ENCODE data around the gene EFL1. TPM values are rescaled to one million over a fixed set of nuclear protein-coding genes. Genes with fewer than 3 reads are reported as not detected.
A peak's percentile ranks its signal among the peaks of the same experiment; 100 is the strongest.
"Not testable (repeated sequence)": the region's sequence is repeated elsewhere in the genome, so short reads cannot be mapped to it uniquely, and the experiment has no call there.

EFL1 gene
- total and polyA plus RNA-seq, 9 of the 15 experiments (the other 6 are each of a cell fraction or from before 2014, with no cell fraction given) = 4.8 to 32.5 (median 16.9) TPM

DNA sequence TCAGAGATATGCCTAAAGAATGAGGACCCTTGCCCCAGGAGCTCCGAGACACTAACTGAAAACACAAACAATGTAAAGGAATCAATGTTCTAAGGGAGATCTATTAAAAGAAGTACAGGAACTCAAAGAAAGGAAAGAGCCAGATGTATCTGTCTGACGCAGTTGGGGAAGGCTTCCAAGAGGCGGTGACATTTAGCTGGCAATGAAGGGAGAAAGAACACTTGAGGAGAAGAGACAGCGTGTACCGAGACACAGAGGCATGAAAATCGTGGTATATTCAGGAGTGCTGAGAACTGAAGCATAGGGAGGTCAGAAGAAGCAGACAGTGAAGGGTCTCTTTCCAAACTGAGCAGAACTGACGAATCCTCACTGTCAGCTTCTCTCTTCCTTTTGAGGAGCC, 66.7 kb downstream of the EFL1 start:
- intact Hi-C loops (cut with micrococcal nuclease) = not testable (repeated sequence)

DNA sequence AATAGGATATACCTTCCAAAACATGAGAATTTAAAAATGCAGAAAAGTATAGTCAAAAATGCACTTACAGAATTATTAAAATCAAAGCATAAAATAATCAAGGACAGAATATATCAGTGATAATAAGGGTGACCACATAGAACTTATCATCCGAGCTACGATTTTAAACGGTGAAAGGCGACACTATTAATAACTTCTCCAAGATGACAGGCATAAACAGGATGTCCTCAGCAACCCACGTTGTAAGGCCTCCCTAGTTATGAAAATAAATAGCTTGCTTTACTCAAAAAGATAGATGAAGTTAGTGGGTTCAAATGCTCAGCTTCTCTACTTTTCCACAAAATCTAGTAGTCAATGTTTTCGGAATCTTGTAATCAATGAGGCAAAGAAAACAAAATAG, 68.0 kb downstream of the EFL1 start:
- in situ Hi-C loops (cut with MboI) = loop anchor here (5.0 to 10.0 kb wide), 2 partner anchors 710 to 1953 kb away; no protein-coding TSS in a partner anchor
- H3K79me2 ChIP-seq (ENCODE audit: control insufficient read depth, insufficient read depth, low read length); H3K4me2 ChIP-seq (ENCODE audit: insufficient read depth, low read length); H3K4me1 ChIP-seq (replicated peaks in 1 of 2; ENCODE audit: control insufficient read depth in 2 of 2, insufficient read depth in 2 of 2, low read length in 2 of 2); H3K9me1 ChIP-seq (ENCODE audit: control insufficient read depth, insufficient read depth, low read length); H3K9me3 ChIP-seq (replicated peaks; ENCODE audit: control insufficient read depth, insufficient read depth, low read depth, low read length); BruUV-seq (replicated peaks); H3K36me3 ChIP-seq (ENCODE audit: control insufficient read depth, insufficient read depth, low read length); FAIRE-seq; H3K27ac ChIP-seq (ENCODE audit: extremely low read depth, low read depth, low read length); H2AFZ ChIP-seq (ENCODE audit: low read depth, low read length); intact Hi-C loops (cut with micrococcal nuclease); H4K20me1 ChIP-seq (replicated peaks; ENCODE audit: control insufficient read depth, insufficient read depth, low read length); ATAC-seq; H3K4me3 ChIP-seq; CTCF ChIA-PET (ENCODE audit: low intra/inter-chr PET ratio); H3K27me3 ChIP-seq (ENCODE audit: control insufficient read depth in 2 of 2, insufficient read depth in 2 of 2, low read length in 2 of 2); POLR2A ChIA-PET; DNase-seq (ENCODE audit: extremely low read depth in 1 of 4, low spot score in 3 of 4); H3K9ac ChIP-seq (ENCODE audit: insufficient read depth in 1 of 2, low read depth in 2 of 2, low read length in 2 of 2): not testable (repeated sequence)
- 69% methylated on average over 6 of the region's 6 CpGs for WGBS (ENCODE audit: insufficient coverage, low coverage, missing lambda C conversion rate)

More for the DNA sequence above, 66.7 kb downstream of the EFL1 start:
- POLR2A ChIA-PET; H3K27ac ChIP-seq (ENCODE audit: extremely low read depth, low read depth, low read length); H4K20me1 ChIP-seq (replicated peaks; ENCODE audit: control insufficient read depth, insufficient read depth, low read length); H3K4me2 ChIP-seq (ENCODE audit: insufficient read depth, low read length); H2AFZ ChIP-seq (ENCODE audit: low read depth, low read length); H3K9ac ChIP-seq (ENCODE audit: insufficient read depth in 1 of 2, low read depth in 2 of 2, low read length in 2 of 2); H3K36me3 ChIP-seq (ENCODE audit: control insufficient read depth, insufficient read depth, low read length); H3K9me1 ChIP-seq (ENCODE audit: control insufficient read depth, insufficient read depth, low read length); H3K9me3 ChIP-seq (replicated peaks; ENCODE audit: control insufficient read depth, insufficient read depth, low read depth, low read length); FAIRE-seq; BruUV-seq (replicated peaks); H3K27me3 ChIP-seq (ENCODE audit: control insufficient read depth in 2 of 2, insufficient read depth in 2 of 2, low read length in 2 of 2); H3K79me2 ChIP-seq (ENCODE audit: control insufficient read depth, insufficient read depth, low read length); H3K4me1 ChIP-seq (replicated peaks in 1 of 2; ENCODE audit: control insufficient read depth in 2 of 2, insufficient read depth in 2 of 2, low read length in 2 of 2); DNase-seq (ENCODE audit: extremely low read depth in 1 of 4, low spot score in 3 of 4); ATAC-seq; H3K4me3 ChIP-seq; CTCF ChIA-PET (ENCODE audit: low intra/inter-chr PET ratio): not testable (repeated sequence)
- WGBS (ENCODE audit: insufficient coverage, low coverage, missing lambda C conversion rate) = 73% methylated on average over 6 of the region's 7 CpGs
- TF ChIP-seq ZFP36 (IDR thresholded peaks at IDR 0.05; ENCODE audit: low read depth, low read length, partially characterized antibody) = peak; percentile 24
- in situ Hi-C loops (cut with MboI) = loop anchor here (10.0 kb wide), 1 partner anchor 711 kb away; no protein-coding TSS in a partner anchor

DNA sequence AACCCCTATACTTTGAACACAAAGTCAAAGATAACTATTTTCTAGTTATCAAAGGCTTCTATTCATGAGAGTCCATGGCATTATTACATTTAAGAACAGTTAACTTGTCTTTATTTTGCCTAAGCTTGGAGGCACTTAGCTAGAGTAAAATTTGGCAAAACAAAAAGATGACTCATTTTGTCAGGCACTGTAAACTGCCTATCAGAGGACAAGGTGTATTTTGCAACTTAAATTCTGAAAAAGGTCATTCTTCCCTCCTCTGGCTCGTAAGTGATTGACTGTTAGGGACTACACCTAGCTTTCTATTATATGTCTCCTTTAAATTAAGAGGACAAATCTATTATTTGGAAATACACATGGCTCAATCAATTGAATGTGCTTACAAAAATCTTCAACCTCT, 69.1 kb downstream of the EFL1 start:
- intact Hi-C loops (cut with micrococcal nuclease); H3K9ac ChIP-seq (ENCODE audit: insufficient read depth in 1 of 2, low read depth in 2 of 2, low read length in 2 of 2); H4K20me1 ChIP-seq (replicated peaks; ENCODE audit: control insufficient read depth, insufficient read depth, low read length); BruUV-seq (replicated peaks); FAIRE-seq; POLR2A ChIA-PET; H3K9me3 ChIP-seq (replicated peaks; ENCODE audit: control insufficient read depth, insufficient read depth, low read depth, low read length); H2AFZ ChIP-seq (ENCODE audit: low read depth, low read length); H3K4me1 ChIP-seq (replicated peaks in 1 of 2; ENCODE audit: control insufficient read depth in 2 of 2, insufficient read depth in 2 of 2, low read length in 2 of 2); H3K27ac ChIP-seq (ENCODE audit: extremely low read depth, low read depth, low read length); H3K4me3 ChIP-seq; CTCF ChIA-PET (ENCODE audit: low intra/inter-chr PET ratio); H3K4me2 ChIP-seq (ENCODE audit: insufficient read depth, low read length); H3K79me2 ChIP-seq (ENCODE audit: control insufficient read depth, insufficient read depth, low read length); H3K9me1 ChIP-seq (ENCODE audit: control insufficient read depth, insufficient read depth, low read length); H3K27me3 ChIP-seq (ENCODE audit: control insufficient read depth in 2 of 2, insufficient read depth in 2 of 2, low read length in 2 of 2); DNase-seq (ENCODE audit: extremely low read depth in 1 of 4, low spot score in 3 of 4); H3K36me3 ChIP-seq (ENCODE audit: control insufficient read depth, insufficient read depth, low read length): not testable (repeated sequence)
- in situ Hi-C loops (cut with MboI) = loop anchor here (5.0 to 10.0 kb wide), 2 partner anchors 709 to 1954 kb away; no protein-coding TSS in a partner anchor
- no CpG with 5 or more reads among the region's 1 CpG for WGBS (ENCODE audit: insufficient coverage, low coverage, missing lambda C conversion rate)
- peak; percentile 62 for ATAC-seq

DNA sequence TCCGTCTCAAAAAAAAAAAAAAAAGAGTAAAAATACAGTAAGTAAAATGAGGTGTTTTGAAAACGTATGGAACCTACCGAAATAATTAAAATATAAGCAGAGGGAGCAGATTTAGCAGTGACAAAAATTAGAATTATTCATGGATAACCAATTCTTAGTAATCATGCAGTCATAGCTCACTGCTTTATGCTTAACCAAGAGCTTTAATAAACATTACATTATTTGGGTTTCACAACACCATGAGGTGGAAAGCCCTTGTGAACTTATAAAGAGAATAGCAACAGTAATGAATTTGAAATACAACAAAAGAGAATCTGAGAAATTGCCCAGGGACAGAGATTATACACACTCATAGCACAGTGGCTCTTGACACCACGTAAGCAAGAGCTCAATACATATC, 70.1 kb downstream of the EFL1 start:
- WGBS (ENCODE audit: insufficient coverage, low coverage, missing lambda C conversion rate) = 31% methylated on average over 2 of the region's 4 CpGs
- H2AFZ ChIP-seq (ENCODE audit: low read depth, low read length); H3K36me3 ChIP-seq (ENCODE audit: control insufficient read depth, insufficient read depth, low read length); DNase-seq (ENCODE audit: extremely low read depth in 1 of 4, low spot score in 3 of 4); H3K4me1 ChIP-seq (replicated peaks in 1 of 2; ENCODE audit: control insufficient read depth in 2 of 2, insufficient read depth in 2 of 2, low read length in 2 of 2); H3K4me3 ChIP-seq; H3K79me2 ChIP-seq (ENCODE audit: control insufficient read depth, insufficient read depth, low read length); FAIRE-seq; BruUV-seq (replicated peaks); H3K9ac ChIP-seq (ENCODE audit: insufficient read depth in 1 of 2, low read depth in 2 of 2, low read length in 2 of 2); H3K27me3 ChIP-seq (ENCODE audit: control insufficient read depth in 2 of 2, insufficient read depth in 2 of 2, low read length in 2 of 2); CTCF ChIA-PET (ENCODE audit: low intra/inter-chr PET ratio); ATAC-seq; H3K9me1 ChIP-seq (ENCODE audit: control insufficient read depth, insufficient read depth, low read length); H3K4me2 ChIP-seq (ENCODE audit: insufficient read depth, low read length); H3K9me3 ChIP-seq (replicated peaks; ENCODE audit: control insufficient read depth, insufficient read depth, low read depth, low read length); H4K20me1 ChIP-seq (replicated peaks; ENCODE audit: control insufficient read depth, insufficient read depth, low read length); H3K27ac ChIP-seq (ENCODE audit: extremely low read depth, low read depth, low read length); intact Hi-C loops (cut with micrococcal nuclease): not testable (repeated sequence)
- POLR2A ChIA-PET = interaction anchor here (1.2 kb wide), 1 partner anchor 28 kb away, joined by 3 read pairs; no protein-coding TSS in a partner anchor
- in situ Hi-C loops (cut with MboI) = loop anchor here (5.0 to 10.0 kb wide), 2 partner anchors 708 to 1955 kb away; no protein-coding TSS in a partner anchor

Measured in K562 (cell line).